HG03139 (cell line): ENCODE data around the gene DCC.

Experiments used
- ATAC-seq: cut with Tn5 transposase; IDR thresholded peaks from one replicate; pipeline ENCODE4 v1.9.1; 2021; ENCODE audit not compliant: unreplicated experiment

Gene DCC

DNA sequence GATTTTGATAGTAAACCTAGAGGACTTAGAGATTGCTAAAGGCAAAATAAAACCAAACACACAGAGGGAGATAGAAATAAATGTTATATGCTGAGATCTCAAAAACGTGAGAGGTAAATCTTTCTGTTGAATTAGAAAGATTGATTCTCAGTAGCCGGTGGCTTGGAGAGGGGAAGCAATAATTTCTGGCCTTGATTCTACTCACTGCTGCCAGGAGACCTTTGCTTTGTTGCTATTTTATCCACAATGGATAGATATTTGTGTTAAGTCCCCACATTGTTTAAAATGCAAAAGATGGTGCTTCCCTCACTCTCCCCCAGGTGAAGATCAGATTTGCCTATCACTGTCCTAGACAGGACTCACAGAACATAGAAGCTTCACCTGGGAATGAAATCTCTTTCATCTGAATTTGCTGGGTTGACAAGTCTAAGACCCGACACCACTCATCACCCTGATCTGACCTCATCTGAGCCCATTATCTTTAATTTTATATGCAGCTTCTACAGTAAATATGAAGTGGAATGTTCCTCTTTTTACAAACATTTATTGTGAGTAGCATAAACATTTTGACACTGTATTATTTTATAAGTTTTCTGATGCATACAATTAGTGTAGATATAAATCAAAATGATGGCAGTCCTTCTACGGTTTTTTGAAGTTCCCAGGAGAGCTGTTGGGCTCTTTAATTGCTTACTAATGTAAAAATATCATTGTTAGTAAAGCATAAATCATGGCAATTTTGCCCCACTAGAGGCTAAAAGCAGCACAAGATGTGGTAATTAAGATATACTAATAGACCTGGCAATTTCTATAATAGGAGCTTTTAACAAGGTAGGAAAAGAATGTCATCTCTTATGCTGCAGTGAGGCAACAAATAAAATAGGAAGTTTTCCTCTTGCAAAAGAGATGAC is 149.7 kb downstream of the DCC start:
- no peak for ATAC-seq

DNA sequence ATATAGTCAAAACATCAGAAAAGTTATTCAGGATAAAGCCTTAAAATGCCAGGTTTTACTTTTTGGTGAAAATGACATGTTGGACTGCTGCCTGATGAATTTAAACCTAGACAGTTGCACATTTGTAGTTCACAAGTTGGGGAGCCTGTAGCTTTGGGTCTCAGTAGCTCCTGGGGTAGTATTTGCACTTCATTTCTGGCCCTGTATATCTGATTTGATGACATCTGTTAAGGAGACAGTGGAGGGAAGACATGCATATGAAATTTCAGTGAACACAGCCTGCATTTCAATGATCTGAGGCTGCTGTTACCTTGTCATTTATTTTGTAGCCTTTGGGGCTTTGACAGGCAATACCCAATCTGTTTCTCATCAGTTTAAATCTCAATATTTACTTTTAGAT is 156.4 kb downstream of the DCC start:
- no peak for ATAC-seq

DNA sequence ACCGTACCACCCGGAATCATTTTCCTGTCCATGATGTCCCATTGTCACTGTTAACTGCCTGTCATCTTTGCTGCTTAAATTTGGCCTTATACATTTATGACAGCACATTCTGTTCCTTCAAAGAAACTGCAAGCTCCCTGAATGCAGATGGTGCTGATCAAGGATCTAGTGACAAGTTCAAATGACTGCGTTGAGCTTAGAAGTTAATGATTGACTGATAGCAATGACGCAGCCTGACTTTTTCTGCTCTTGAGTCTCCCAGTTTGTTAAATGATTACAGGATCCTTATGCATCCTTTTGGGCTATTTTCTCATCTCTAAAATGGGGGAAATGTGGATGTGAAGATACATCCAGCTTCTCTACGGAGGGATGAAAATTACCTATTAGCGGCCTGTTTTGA is 159.0 kb downstream of the DCC start:
- ATAC-seq, result no peak

DNA sequence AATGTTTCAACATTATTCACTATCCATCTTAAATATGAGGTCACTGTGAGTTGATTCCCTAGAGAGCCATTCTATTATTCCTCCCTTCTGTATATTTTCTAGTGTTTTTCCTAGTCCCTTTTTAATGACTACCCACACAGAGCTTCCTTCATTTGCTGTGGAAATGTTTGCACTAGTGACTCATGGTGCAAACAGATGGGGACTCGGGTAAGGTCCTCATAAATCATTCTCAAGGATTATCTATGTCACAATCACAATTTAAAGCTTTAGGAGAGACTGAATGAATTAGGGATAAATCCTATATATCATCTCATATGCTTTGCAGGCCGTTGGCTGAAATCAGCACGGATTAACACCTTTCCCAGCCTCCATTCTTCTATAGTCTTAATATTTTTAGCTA is 159.6 kb downstream of the DCC start:
- no peak for ATAC-seq

DNA sequence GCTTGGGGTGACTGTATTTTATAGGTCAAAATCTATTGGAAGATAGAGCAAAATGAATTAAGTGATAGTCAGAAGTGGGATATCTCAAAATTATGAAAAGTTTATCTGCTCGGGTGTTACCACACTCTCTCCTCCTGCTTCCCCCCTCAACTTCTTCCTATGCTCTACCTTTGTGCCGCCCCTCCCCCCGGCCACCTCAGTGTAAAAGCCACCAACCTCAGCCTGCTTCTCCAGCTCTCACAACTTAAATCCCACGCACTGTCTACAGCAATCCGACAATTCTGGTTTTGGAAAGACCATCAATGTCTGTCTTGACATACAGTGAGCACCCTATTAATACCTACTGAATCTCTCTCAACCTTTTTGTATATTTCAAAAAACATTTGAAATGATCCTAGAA is 164.6 kb downstream of the DCC start:
- ATAC-seq, result no peak

DNA sequence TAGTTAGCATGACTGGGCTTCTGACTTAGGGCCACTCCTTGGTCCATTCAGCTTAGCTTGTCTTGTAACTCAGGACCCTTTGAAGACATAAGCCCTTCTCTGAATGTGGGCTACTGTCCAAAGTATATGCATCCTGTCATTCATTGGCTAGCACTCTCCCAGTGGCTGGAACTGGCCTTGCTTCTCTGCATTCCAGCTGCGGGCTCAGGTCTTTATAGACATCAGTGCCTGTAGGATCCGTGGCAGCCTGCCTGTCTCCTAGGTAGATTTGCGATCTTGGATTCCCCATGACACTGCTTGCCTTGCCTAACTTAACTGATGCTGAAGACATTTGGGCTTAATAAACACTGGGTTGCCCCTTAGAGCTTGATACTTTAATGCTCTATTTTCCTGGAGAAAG is 170.1 kb downstream of the DCC start:
- ATAC-seq, result no peak

DNA sequence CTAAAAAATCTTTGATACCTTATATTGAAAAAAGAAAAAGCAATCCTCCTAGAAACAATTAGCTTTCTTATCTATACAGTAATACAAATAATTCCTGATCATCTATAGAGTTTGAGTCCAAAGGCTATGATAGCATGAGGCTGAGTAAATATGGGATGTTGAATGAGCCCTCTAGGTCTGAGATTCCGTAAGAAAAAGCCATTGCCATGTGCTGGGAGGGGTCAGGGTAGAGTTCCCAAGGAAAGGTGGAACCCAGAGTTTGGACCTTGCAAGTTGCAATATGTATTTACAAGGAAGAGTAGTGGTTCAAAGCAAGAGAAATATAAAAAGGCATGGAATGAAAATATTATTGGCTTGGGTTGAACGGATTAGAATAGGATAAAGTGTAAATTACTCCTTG is 178.1 kb downstream of the DCC start:
- ATAC-seq, result no peak

DNA sequence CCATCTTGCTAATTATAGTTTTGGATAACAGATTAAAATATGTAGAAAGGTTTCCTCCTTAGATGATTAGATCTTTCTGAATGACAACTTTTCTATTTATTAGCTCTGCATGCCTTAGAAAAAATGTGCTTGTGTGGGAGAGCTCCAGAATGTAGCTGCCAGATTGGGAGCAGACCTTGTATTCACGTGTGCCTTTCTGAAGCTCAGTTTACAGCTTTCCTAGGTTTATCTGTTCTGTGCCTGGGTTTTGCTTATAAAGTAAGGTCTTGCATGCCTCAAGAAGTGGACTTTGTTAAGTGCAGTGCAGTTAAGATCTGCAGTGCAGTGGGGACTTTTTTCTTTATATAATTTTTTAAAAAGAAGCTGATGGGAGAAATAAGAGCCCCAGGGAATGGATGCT is 179.0 kb downstream of the DCC start:
- no peak for ATAC-seq

DNA sequence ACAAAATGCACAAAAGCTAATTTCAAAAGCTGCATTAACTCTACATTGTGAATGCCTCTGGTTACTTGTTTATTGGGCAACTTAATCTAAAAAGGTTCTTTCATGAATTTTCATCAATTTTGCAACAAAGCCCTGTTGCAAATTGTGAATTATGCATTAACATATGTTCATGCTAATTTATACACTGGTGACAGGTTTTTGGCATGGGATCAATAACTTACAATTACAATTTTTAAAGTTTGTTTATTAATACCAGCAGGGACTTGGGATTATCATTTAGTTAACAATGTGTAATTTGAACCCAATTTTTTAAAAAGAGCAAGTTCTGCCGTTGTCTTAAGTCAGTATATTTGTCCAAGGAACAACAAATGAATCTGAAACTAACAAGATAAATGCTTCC is 183.6 kb downstream of the DCC start:
- ATAC-seq, result no peak

DNA sequence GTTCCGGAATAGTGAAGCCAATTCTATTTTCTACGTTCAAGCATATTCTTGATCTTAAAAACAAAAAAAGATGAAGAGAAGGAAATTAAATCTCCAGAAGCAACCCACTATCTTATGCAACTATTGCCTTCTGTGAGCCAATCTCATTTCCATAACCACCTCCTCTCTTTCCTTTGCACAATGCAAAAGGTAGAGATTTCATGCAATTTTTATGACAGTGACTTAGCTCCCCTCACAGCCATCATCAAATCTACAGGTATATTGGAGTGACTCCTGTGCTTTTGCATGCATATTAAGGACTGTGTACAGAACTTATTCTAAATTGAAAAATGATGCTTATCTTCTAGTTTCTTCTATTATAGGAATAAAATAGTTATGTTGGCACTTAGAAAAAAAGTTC is 191.8 kb downstream of the DCC start:
- ATAC-seq, result no peak

DNA sequence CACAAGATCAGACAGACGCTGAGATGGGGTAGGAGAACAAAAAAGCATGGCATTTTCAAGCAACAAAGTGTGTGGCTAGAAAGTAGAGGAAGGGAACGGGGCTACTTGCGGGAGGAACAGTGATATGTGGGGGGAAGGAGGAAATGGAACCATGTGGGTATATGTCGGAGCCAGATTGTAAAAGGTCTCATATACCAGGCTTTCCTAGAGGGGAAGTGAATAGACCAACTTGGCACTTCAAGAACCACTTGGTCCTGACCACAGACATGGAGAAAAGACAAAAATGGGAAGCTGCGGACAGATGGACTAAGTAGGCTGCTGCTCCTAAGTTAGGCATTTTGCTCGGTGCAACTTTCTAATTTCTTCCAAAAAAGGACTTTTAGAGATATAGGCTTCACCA is 196.0 kb downstream of the DCC start:
- ATAC-seq, result no peak

DNA sequence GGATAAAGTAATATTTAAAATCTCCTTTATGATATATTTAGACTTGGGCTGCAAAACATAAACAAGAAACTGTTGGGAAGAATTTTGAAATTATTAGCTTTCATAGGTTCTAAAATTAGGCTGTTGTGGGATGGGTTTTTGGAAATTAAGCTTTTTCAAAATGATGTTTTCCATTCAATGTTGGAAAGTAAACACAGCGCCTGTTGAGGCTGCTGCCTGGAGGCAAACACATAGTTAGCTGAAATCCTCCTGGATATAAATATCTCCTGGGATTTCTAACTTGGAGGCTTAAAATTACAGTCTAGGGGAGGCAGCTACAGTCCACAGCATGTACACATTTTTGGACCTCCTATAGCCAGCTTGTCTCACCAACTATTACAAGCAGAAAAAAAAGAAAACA is 197.3 kb downstream of the DCC start:
- ATAC-seq, result no peak

DNA sequence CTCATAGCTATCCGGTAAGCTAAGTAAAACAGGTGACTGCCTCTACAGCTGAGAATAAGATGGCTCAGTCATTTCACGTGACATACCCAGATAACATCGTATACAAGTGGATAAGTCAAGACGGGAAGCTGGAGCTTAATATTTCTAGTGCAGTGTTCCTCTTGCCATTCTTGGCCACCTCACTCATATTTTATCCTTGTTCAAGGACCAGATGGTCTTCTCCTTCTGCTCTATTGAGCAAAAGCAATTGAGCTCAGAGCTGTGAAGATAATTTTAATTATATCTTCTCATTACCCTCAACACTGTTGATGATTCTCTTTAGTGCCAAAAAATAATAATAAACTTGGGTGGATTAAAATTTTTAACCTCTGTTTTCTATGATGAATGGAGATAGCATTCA is 201.1 kb downstream of the DCC start:
- ATAC-seq, result no peak

DNA sequence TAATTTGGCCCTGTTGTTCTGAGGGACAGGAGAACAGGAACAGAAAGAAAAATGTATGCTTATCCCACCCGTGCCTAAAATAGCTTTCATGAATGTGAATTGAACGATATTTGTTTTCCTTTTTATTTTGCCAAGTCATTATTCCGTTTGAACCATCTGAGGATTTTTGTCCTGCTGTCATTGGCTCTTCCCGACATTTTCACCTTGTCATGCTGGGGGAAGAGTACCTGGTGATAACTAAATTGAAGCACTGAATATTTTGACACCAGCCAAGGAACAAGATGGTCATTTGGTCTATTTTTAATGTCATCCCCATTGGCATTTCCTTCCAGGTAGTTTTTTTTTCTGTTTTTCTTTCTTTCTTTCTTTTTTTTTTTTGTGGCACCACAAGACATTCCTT is 204.1 kb downstream of the DCC start:
- no peak for ATAC-seq

DNA sequence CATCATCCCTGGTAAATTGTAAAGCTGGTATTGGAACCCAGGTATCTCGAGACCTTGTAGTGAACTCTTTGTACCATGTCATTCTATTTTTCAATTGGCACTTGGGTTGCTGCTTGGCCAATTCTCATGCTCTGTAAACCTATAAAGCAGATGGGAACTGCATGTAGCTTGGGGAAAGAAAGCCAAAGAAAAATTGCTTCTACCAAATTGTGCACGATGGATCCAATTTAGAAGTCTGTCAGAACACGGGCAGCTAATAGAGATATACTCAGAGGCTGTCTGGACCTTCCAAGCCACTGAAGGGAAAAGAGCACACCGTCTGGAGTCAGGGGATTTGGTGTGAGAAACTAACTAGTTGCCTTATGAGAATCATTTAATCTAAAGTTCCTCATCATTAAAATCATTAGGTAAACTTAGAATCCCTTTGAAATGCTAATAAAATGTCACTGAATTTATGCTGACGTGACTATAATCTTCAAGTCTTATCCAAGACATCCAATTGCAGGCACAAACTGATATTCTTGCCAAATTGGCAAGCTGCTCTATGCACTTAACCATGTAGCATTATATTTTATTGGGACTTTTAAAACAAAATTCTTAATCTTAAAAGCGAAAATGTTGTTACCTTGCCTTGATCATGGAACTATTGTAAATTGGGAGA is 206.8 kb downstream of the DCC start:
- ATAC-seq, result no peak

DNA sequence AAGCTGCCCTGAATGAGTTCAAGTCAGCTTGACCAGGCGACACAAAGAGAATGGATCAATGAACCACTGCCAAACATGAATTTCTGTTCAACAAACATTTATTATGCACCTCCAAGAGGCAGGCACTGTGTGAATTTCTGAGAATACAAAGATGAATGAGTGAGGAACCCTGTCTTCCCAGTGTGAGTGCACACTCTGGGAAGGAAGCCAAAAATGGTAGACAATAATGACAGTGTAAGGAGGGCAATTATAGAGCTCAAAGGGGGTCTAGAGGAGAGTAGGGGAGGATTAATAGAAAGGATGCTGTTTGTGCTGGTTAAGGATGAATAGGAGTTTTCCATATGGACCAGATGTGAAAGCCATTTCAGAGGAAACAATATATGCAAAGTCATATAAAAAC is 213.4 kb downstream of the DCC start:
- ATAC-seq, result no peak

DNA sequence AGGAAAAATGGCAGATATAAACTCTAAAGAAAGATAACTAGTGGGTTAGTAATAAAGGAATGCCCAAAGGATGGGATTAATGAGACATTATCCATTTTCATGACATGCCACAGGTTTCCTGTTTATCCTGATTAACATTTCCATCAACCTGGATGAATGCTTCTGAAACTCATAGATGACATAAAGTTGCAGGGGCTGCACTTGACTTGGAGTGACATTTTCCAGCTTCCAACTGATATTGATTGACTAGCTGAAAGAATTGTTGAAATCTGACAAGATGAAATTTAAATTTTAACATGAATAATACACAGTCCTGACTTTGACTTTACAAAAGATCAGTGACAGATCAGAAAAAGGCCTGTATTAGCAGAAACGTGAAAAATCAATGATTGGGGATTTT is 214.2 kb downstream of the DCC start:
- ATAC-seq, result no peak

DNA sequence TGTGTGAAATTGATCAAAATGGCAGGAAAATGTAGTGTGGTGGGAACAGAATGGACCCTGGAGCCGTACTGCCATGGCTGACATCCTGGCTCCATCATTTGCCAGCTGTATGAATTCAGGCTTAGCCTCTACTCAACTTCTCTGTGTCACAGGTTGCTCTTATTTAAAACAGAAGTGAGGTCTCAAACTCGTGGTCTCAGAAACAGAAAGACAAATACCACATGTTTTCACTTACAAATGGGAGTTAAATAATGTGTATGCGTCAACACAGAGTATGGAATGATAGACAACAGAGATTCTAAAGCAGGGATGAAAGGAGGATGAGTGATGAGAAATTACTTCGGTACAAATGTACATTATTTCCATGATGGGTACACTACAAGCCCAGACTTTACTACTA is 227.4 kb downstream of the DCC start:
- no peak for ATAC-seq

DNA sequence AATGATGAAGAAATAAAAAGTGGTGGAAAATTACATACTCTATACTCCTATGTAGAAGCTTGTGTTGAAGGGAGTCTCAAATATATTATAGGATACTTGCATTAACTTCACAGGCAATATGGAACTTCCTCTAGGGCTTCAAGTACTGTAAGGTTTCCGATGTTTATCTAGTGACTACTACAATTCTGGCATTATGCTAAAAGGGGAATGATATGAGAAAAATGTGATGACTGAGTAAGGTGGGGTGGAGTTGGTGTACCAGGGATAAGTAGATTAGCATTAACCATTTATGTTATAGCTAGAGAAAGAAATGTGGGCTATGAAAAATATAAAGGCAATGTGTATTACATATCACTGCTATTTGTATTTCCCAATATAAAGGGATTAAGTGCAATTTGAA is 229.5 kb downstream of the DCC start:
- no peak for ATAC-seq

DNA sequence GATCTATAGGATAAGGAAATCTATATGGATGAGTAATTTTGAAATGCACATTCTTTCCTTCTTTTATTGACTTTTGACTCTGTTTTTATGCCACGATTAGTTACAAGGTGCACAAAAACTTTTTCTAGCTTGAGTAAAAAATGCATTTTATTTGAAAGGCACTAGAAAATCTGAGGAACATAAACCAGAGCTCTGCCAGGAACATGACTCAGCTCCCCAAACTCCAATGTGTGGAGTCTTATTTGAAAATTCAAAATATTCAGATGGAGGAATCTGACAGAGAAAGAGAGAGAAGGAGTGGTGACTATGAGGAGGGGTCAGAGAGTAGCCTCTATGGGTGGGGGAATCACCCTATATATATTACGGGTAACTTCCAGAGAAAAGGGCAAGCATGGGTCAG is 231.0 kb downstream of the DCC start:
- no peak for ATAC-seq

DNA sequence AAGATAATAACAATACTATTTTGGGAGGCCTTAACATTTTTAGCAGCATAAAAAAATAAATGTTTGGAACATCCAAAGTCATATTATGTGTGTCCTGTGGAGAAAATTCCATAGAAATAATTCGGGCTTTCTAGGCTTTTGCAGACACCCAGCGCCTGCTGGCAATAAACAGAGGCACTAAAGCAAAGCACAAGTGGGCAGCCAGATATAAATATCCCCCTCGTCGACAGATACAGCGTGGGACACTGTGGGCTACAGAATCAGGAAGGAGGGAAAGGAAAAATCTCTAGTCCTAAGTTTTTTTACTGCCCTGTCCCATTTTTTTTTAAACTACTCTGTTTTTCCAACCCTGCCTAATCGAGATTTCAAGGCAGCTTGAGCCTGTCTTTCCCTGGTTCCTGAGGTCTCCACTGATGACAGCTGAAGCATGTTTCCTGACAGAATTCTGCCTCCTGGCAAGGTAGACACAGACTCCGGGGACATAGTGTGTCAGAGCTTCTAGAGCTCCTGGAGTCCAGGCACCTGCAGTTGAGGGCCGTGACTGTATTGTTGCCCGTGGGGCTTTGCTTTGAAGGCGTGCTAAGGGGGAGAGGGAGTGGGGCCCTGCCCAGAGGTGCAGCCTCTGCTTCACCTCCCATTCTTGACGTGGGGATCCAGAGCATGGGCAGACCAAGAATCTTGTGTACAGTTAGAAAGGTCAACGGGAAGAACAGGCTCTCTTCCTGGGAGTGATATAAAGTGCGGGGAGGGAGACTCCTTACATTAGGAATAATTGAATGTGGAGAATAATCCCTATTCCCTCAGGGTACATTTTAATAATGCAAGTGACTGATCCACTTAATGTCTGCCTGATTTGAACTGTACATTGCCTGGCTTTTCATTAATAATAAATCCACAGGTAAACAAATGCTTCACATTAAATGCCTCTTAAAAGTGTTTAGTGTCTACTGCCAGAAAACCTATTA is 232.3 kb downstream of the DCC start:
- ATAC-seq, result no peak

DNA sequence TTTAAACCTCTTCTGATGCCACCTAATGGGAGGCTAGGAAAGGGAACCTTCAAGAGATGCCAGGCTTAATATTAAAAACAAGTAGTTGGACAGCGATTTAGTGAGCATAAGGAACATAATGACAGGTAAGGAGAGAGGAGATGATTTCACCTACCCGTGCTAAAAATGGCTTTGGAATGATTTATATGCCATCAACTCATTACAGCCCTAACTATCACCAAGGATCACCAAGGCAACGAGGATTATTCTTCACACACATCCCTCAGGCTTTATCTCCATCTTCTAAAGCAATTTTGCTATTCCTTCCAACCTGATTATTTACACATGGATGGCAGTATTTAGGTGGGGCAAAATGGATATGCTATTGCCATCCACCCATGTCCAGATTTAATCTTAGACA is 237.8 kb downstream of the DCC start:
- ATAC-seq, result no peak
